SK-N-SH (cell line): Measurements from ENCODE around the gene DCAF8.

Experiments used
- CTCF ChIP-seq: fragments of 200-600 bp; sonication (generic); IDR thresholded peaks from 2 replicates; pipeline ENCODE4 v1.6.1; 2017; ENCODE audit warnings: antibody characterized with exemption, mild to moderate bottlenecking, moderate library complexity
- EP300 ChIP-seq, 2 experiments: IDR thresholded peaks; 2 replicates each; pipeline versions ENCODE4 v1.4.0 to v1.6.1; 2012; ENCODE audit warnings: borderline replicate concordance in 1 of 2, low read depth in 1 of 2, low read length in 1 of 2
- GABPA ChIP-seq: IDR thresholded peaks from 2 replicates; pipeline ENCODE4 v1.4.0; 2012; ENCODE audit warnings: low read depth, mild to moderate bottlenecking
- IRF3 ChIP-seq: fragments of 150-350 bp; IDR thresholded peaks from 2 replicates; pipeline ENCODE4 v1.6.1; 2016; ENCODE audit warnings: mild to moderate bottlenecking, low read depth, low read length
- JUND ChIP-seq: IDR thresholded peaks from 2 replicates; pipeline ENCODE4 v1.4.0; 2012
- PBX3 ChIP-seq: IDR thresholded peaks from 2 replicates; pipeline ENCODE4; 2012
- RCOR1 ChIP-seq: fragments of 150-350 bp; IDR thresholded peaks from 2 replicates; pipeline ENCODE4 v1.6.1; 2017; ENCODE audit warnings: antibody characterized with exemption, low read length
- RFX5 ChIP-seq: IDR thresholded peaks from 2 replicates; pipeline ENCODE4 v1.6.1; 2012; ENCODE audit warnings: mild to moderate bottlenecking, improper control_type of control experiment, low read length
- SMC3 ChIP-seq: IDR thresholded peaks from 2 replicates; pipeline ENCODE4 v1.6.1; 2012; ENCODE audit warnings: low read depth, low read length, improper control_type of control experiment
- TAF1 ChIP-seq: IDR thresholded peaks from 2 replicates; pipeline ENCODE4 v1.6.1; 2012; ENCODE audit warnings: low read depth, mild to moderate bottlenecking, low read length, moderate library complexity, borderline replicate concordance
- USF1 ChIP-seq: IDR thresholded peaks from 2 replicates; pipeline ENCODE4 v1.4.0; 2012; ENCODE audit warnings: low read depth, borderline replicate concordance
- USF2 ChIP-seq: fragments of 150-350 bp; IDR thresholded peaks from 2 replicates; pipeline ENCODE4 v1.6.1; 2017; ENCODE audit warnings: antibody characterized with exemption, low read length, low read depth, borderline replicate concordance

- no peak for TF ChIP-seq PBX3
- no peak for TF ChIP-seq CTCF
- no peak for TF ChIP-seq USF1
- no peak for TF ChIP-seq SMC3
- TF ChIP-seq JUND = no peak
- TF ChIP-seq IRF3 = no peak
- no peak for TF ChIP-seq GABPA
- TF ChIP-seq RFX5 = no peak
- no peak for TF ChIP-seq EP300 (IDR thresholded peaks at IDR 0.05; ENCODE audit: borderline replicate concordance in 1 of 2, low read depth in 1 of 2, low read length in 1 of 2)
- TF ChIP-seq RCOR1 = no peak
- TF ChIP-seq USF2 = no peak
- TF ChIP-seq TAF1 = no peak
Observed at GRCh38 chr1:160271025-160271424, 8.7 kb upstream of the DCAF8 start.
